ENCODE data around the gene LYPD5.
"Not testable (repeated sequence)": the region's sequence is repeated elsewhere in the genome, so short reads cannot be mapped to it uniquely, and the experiment has no call there.

Gene LYPD5

GRCh38 chr19:43778651-43779050 is 23.6 kb downstream of the LYPD5 start:
- no peak for DNase-seq (ENCODE audit: low spot score)

- DNase-seq (ENCODE audit: low spot score) = no peak
These were observed 25.0 kb downstream of the LYPD5 start for GRCh38 chr19:43777163-43777695.

DNA sequence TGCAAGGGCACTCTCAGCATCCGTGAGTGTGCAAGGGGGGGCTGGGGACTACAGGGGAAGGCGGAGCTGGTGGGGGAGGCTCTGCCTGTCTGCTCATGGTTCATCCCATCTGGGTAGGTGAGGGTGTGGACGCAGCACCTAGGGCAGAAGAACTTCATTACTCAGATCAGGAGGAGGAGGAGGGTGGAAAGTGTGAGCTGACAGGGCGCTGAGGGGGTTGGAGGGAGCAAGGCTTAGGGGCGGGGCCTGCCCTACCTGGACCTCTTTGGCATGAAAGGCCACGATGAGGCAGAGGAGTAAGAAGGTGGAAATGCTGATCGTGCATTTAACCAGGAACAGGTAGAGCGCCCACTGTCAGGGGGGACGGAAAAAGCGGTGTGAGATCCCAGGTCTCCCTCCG is 26.0 kb downstream of the LYPD5 start:
- no peak for DNase-seq (ENCODE audit: low spot score)

DNA sequence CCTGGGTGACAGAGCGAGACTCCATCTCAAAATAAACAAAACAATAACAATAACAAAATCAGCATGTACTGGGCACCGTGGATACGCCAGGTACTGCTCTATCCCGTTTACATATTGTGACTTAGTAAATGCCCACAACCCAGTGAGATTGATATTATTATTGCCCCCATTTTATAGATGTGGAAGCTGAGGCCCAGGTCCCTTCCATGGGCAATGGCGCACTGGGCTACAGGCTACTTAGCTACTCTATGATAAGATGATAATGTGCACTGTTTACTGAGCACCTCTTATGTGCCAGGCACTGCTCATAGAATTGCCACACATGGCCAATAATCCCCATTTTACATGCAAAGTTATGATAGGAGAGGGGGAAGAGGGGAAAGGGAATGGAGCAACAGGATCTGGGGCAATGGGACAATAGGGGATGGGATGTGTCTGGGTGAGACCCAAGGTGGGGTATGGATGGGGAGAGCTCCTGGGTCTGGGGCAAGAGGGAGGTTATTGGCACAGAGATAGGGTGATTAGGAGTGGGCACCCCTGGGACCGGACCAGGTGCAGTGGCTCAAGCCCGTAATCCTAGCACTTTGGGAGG is 26.9 kb downstream of the LYPD5 start:
- DNase-seq (ENCODE audit: low spot score) = no peak

- DNase-seq (ENCODE audit: low spot score) = not testable (repeated sequence)
These were observed 27.3 kb downstream of the LYPD5 start for GRCh38 chr19:43774940-43775258.

DNA sequence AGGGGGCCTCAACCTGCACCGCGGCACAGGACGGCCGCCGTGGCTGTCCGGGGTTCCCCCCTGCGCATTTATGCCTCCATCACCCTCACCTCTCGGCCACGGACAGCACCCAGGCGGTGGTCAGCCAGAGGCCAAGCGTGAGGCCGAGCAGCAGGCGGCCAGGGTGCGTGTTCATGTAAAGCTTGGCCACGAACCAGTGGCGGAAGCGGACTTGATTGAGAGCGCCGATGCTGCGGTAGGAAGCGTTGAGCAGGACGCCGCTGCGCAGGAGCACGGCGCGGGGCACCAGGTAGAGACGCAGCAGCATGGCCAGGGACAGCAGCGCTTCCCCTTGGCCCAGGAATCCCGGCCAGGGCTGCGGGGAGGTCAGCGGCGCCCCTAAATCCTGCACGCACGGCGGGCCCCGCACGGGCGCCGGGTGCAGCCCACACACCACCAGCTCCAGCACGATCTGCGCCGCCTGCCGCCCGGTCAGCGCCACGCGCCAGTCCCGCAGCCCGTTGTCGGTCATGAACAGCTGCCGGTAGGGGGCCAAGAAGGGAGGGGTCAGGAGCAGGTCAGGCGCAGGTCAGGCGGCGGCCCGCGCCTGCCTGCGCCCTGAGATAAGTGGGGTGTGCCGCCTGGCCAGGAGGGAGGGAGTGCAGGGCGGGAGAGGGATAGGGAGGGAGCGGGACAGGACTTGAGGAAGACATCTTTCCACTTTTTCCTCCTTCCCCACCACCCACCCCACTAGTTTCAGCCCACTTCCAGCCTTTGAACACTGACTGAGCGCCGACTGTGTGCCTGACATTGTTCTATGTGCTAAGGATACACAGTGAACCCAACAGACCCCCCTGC is 27.9 kb downstream of the LYPD5 start:
- DNase-seq (ENCODE audit: low spot score) = peak; percentile 97

DNA sequence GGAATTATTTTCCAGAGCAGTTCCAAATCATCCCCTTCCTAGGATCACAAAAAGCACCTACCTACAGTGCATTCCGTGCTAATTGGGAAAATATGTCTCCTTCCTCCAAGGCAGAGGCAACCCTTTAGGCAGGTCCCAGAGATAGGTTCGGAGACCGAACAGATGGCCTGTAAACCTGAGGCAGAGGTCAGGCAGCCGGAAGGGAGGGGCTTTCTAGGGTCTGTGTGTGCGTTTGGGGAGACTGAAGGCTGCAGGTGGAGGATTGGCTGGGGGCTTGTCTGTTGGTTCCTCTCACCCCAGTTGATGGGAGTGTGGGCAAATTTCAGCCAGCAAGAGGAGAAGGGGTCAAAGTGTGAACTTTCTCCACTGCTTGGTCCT is 28.5 kb downstream of the LYPD5 start:
- DNase-seq (ENCODE audit: low spot score) = peak; percentile 64

DNA sequence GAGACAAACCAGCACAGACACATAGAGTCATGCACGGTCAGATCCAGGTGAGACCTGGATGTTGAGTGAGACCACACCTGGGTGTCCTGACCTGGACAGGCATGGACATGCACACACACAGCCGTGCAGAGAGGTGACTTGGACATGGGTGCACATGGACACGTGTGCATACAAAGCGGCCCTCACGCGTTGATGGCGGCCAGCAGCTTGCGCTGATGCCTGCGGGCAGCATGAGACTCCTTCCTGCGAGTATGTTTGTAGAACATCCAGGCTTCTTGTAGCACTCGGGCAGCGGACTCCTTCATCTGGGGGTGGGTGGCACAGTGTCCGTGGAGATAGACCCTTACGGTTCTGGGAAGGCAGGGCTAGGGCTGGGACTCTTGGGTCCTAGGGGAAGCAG is 33.0 kb downstream of the LYPD5 start:
- no peak for DNase-seq (ENCODE audit: low spot score)

- no peak for DNase-seq (ENCODE audit: low spot score)
These were observed 33.8 kb downstream of the LYPD5 start for GRCh38 chr19:43768273-43769050.

DNA sequence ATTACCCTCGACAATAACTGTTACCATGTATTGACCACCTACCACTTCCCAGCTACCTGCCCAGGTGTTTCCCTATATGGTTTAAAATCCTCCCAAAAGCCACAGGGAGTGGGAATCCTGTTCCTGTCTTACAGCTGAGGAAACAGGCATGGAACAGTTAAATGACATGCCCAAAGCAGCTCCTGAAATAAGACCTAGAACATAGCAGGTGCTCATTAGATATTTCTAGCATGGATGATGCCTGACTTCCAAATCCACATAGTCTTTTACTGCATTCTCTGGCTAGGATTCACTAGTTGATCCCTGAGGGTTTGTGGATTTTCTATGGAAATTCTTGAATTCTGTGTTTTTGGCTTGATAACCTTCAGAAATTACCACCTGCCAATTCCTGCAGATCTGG is 34.4 kb downstream of the LYPD5 start:
- no peak for DNase-seq (ENCODE audit: low spot score)

DNA sequence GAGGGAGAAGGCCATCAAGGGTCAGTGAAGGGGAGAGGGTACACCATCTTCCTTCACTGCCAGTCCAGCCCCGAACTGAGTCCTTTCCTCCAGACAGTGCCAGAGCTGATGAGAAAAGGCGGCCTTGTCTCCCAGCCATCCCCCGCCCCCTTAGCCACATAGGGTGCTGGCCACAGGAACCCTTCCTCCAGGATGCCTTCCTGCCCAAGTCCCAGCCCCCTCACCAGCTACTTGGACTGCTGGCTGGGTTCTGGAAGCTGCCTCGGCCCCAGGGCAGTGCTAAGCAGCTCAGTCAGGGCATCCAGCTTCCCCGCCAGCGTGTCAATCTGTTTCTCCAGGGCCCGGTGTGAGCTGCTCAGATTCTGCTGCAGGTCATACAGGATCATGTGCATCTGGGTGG is 34.9 kb downstream of the LYPD5 start:
- no peak for DNase-seq (ENCODE audit: low spot score)

DNA sequence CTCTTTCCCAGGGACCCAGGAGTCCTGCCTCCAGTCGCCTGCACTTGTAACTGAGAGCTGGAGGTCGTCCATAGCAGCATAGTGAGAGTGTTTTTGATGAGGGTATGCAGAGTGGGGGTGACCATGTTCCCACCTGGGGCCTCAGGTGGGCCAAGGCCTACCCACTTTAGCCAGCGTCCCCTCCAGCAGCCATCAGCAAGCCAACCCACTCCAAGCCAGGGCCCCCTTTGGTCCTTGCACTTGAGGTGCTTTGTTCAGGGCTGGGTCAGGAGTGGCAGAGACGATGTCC is 35.5 kb downstream of the LYPD5 start:
- no peak for DNase-seq (ENCODE audit: low spot score)

DNA sequence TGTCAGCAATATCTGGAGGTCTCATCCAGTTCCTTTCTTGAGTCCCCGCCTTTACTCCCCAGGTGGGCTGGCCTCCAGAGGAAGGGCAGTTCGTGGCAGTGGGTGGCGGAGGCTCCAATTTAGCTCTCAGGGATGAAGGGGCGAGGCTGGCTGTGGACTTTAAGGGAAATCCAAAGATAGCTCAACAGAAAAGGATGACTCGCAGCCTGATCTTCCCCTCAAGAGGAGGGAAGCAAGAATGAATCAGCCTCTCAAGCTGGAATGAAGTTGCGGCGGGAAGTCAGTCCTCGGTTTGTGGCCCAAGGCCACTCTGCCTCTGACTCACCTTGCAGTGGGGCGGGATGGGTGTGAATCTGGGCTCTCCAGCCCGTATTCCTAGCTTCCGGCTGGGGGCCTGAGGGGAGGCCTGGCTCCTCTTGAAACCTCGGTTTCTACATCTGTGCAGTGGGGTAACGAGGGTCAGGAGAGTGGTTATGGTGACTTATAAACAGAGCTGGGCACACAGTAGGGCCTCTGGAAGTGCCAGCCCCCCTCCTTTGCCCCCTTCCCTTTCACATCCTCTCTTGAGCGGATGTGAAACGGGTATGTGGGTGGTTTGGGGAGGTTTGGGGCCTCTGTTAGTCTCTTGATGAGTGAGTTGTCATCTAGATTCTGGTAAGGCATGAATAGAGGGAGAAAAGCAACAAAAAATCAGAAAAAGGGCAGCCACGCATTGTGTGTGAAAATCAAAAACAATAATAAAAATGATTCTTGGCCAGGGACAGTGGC is 37.0 kb downstream of the LYPD5 start:
- DNase-seq (ENCODE audit: low spot score) = no peak

- not testable (repeated sequence) for DNase-seq (ENCODE audit: low spot score)
These were observed 37.6 kb downstream of the LYPD5 start for GRCh38 chr19:43764684-43765083.

DNA sequence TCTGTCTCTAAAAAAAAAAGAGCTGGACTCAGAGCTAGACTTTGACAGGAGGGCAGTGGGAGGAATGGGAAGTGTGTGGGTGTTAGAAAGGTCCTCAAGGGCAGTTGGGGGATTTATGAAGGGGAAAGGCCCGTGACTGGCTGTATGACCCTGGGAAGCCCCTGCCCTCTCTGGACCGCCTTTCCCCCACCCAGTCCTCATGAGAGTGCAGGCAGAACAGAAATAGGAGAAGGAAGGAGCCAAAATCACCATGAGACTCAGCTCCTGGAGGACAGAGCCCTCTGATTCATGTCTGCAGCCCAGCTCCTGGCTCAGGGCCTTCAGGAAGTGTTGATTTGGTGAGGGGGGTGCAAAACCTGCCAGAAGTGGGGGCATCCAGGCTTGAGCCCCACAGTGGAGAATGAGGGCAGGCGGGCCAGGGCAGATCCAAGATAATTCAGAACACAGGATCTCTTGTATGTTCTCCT is 38.7 kb downstream of the LYPD5 start:
- no peak for DNase-seq (ENCODE audit: low spot score)

- DNase-seq (ENCODE audit: low spot score) = no peak
These were observed 39.4 kb downstream of the LYPD5 start for GRCh38 chr19:43762814-43763213.

GRCh38 chr19:43760941-43761340 is 41.3 kb downstream of the LYPD5 start:
- DNase-seq (ENCODE audit: low spot score) = no peak

DNA sequence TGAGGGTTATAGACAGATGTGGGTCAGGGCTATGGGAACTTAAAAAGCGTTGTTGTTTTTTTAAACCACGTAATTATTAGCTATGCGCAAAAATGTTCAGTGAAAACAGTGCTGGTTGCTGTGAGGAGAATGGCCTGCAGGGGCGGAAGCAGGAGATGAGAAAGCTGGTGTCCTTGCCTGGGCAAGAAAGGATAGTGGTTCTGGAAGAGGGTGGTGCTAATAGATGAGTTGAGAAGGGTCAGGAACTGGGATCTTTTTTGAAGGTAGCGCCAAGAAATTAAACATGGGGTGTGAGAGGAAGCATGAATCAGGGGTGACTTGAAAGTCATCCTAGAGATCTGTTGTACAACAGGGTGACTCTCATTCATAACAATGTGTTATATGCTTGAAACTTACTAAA is 42.7 kb downstream of the LYPD5 start:
- no peak for DNase-seq (ENCODE audit: low spot score)

- DNase-seq (ENCODE audit: low spot score) = peak; percentile 81
These were observed 46.9 kb downstream of the LYPD5 start for GRCh38 chr19:43755256-43755801.

DNA sequence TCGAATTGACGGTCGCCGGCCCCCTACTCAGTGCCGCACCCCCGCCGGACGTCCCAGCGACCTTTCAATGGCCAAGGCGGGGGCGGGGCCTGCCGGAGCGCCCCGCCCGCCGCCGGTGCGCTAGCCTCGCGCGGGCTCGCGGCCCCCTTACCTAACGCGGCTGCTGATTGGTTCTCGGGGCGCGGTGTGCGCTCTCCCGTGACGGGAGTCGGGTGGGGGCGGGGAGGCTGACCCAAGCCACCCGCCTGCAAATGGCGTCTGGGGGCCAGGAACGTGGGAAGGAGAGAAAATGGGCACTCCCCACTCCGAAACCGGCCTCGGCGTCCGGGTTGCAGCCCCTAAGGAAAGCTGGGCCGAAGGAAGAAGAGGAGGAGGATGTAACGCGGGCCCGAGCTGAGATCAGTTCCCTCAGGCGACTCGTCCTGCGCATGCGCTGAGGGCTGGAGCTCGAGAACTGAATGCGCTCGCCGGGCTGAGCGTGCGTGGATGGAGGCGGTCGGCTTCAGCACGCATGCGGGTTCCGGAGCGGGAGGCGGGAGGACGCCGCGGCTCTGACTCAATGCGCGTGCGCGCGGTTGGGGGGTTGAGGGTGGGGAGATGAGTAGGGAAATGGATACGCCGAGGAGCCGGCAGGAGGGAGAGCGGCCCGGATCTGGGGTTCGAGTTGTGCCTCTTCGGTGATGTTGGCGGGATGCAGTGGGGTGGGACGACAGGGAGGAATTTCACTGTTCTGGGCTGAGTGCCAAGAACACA is 47.6 kb downstream of the LYPD5 start, which contains the start of gene SMG9:
TSS of gene SMG9 (minus strand) at position 460 of the 753 bp plus-strand sequence. CDS start 4,221 bp downstream, outside the sequence.
- DNase-seq (ENCODE audit: low spot score) = peak; percentile 97

- DNase-seq (ENCODE audit: low spot score) = no peak
These were observed 48.1 kb downstream of the LYPD5 start for GRCh38 chr19:43754253-43754502.

Data from HuH-7 (cell line).